KMS-11 (cell line): ENCODE data around the gene BCL7B.
"Not testable (repeated sequence)": the region's sequence is repeated elsewhere in the genome, so short reads cannot be mapped to it uniquely, and the experiment has no call there.

ENCODE experiments used
- H2AFZ ChIP-seq: fragments of 200-600 bp; sonication (generic); 2 replicates; pipeline ENCODE4 v1.6.1; 2016; ENCODE audit warnings: antibody characterized with exemption, mixed run types, low read depth
- H3K27ac ChIP-seq: fragments of 200-600 bp; sonication (generic); 2 replicates; pipeline ENCODE4 v1.6.1; 2016; ENCODE audit warnings: mild to moderate bottlenecking, mixed run types
- H3K27me3 ChIP-seq: fragments of 200-600 bp; sonication (generic); 2 replicates; pipeline ENCODE4 v1.6.1; 2017; ENCODE audit warnings: mild to moderate bottlenecking, low read depth, mixed run types, moderate library complexity; ENCODE audit not compliant: insufficient read depth
- H3K36me3 ChIP-seq: fragments of 200-600 bp; sonication (generic); 2 replicates; pipeline ENCODE4 v1.6.1; 2017; ENCODE audit warnings: mild to moderate bottlenecking, mixed run types; ENCODE audit not compliant: insufficient read depth
- H3K4me1 ChIP-seq: fragments of 200-600 bp; sonication (generic); 2 replicates; pipeline ENCODE4 v1.6.1; 2016; ENCODE audit warnings: mild to moderate bottlenecking, low read depth, mixed run types; ENCODE audit not compliant: poor library complexity, severe bottlenecking
- H3K4me2 ChIP-seq: fragments of 200-600 bp; sonication (generic); 2 replicates; pipeline ENCODE4 v1.7.0; 2016; ENCODE audit warnings: mild to moderate bottlenecking, mixed run types
- H3K4me3 ChIP-seq: fragments of 200-600 bp; sonication (generic); IDR thresholded peaks from 2 replicates; pipeline ENCODE4 v1.6.1; 2017; ENCODE audit warnings: low read depth, low read length, mixed read lengths; ENCODE audit not compliant: insufficient read depth
- H3K79me2 ChIP-seq: fragments of 200-600 bp; sonication (generic); 2 replicates; pipeline ENCODE4 v1.6.1; 2016; ENCODE audit warnings: low read depth, mixed run types; ENCODE audit not compliant: insufficient read depth
- H3K9ac ChIP-seq: fragments of 200-600 bp; sonication (generic); 2 replicates; pipeline ENCODE4 v1.6.1; 2016; ENCODE audit warnings: mild to moderate bottlenecking, mixed run types
- H4K20me1 ChIP-seq: fragments of 200-600 bp; sonication (generic); 2 replicates; pipeline ENCODE4 v1.6.1; 2016; ENCODE audit warnings: mild to moderate bottlenecking, mixed run types; ENCODE audit not compliant: insufficient read depth
- TF ChIP-seq, protein P1 (sequence below): fragments of 200-600 bp; sonication (generic); conservative IDR thresholded peaks from 2 replicates; pipeline ENCODE4 v1.6.1; 2017; ENCODE audit warnings: low read depth, mild to moderate bottlenecking, antibody characterized with exemption, low read length, moderate library complexity, mixed read lengths

BCL7B gene

GRCh38 chr7:73560109-73560835 is 2.8 kb upstream of the BCL7B start:
- Histone ChIP-seq H3K4me2 (peak overlapping the region; percentile 22), H3K4me3 (no peak overlapping the region), H2AFZ (peak overlapping the region; percentile 60), H3K79me2 (peaks cover 17% of the 10 kb centered on the region), H3K9ac (peak overlapping the region; percentile 53; the same call in 1 of the 2 replicates), H3K4me1 (peaks cover 46% of the 10 kb centered on the region), H3K27ac (peak overlapping the region; percentile 72), H3K36me3 (no peaks in the 10 kb centered on the region), H4K20me1 (no peaks in the 10 kb centered on the region), H3K27me3 (no peaks in the 10 kb centered on the region)
- TF ChIP-seq, protein P1, sequence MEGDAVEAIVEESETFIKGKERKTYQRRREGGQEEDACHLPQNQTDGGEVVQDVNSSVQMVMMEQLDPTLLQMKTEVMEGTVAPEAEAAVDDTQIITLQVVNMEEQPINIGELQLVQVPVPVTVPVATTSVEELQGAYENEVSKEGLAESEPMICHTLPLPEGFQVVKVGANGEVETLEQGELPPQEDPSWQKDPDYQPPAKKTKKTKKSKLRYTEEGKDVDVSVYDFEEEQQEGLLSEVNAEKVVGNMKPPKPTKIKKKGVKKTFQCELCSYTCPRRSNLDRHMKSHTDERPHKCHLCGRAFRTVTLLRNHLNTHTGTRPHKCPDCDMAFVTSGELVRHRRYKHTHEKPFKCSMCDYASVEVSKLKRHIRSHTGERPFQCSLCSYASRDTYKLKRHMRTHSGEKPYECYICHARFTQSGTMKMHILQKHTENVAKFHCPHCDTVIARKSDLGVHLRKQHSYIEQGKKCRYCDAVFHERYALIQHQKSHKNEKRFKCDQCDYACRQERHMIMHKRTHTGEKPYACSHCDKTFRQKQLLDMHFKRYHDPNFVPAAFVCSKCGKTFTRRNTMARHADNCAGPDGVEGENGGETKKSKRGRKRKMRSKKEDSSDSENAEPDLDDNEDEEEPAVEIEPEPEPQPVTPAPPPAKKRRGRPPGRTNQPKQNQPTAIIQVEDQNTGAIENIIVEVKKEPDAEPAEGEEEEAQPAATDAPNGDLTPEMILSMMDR: no peak

DNA sequence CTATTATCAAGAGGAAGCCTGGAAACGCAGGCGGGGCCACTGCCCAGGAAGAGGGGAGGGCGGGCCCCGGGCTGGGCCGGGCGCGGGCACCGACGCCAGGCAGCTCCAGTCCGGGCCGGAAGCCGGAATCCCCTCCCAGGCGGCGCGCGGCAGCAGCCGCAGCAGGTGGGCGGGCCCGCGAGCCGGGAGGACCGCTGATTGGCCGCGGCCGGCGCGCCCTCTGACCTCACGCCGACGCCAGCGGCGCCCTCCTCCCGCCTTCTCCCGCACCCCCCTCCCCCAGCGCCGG is 438 bp downstream of the BCL7B start:
- Histone ChIP-seq H3K4me1 (peaks cover 51% of the 10 kb centered on the region), H3K4me3 (no peak overlapping the region), H3K79me2 (peaks cover 49% of the 10 kb centered on the region), H2AFZ (peak overlapping the region; percentile 72; the same call in 1 of the 2 replicates), H4K20me1 (no peaks in the 10 kb centered on the region), H3K36me3 (peaks cover 4% of the 10 kb centered on the region; the same call in 1 of the 2 replicates), H3K27me3 (no peaks in the 10 kb centered on the region), H3K9ac (peak overlapping the region; percentile 92), H3K27ac (peak overlapping the region; percentile 94), H3K4me2 (peak overlapping the region; percentile 92)
- TF ChIP-seq, protein P1: no peak

DNA sequence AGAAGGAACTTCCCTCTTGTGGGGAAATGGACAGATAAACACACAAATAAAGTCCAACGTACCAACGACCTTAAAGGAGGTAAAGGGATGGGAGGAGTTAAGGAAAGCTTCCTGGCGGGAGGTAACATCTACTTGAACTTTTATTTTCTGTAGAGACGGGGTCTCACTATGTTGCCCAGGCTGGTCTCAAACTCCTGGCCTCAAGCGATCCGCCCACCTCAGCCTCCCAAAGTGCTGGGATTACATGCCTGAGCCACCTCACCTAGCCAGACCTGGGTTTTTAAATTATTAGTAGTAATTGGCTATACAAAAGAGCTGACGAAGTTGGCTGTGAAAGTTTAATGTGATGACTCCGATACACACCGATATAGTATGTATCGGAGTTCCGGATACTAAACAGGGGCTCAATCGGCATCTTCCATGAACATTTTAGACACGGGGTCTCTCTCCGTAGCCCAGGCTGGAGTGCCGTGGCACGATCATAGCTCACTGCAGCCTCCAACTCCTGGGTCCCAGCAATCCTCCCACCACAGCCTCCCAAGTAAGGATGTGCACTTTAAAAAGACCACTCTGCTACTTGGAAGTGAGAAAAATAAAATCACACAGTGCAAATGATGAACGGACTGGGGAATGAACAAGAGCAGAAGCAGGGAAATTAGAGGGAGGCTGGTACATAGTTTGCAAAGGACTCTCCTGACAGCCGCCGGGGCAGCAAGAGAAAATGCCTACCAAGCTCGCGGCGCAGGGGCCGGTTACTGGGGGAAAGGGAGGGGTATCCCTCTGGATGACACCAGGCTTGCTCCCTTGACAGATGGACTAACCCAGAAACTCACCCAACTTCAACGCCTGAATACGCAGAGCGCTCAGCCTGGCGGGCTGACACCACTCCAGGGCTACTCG is 1.0 kb downstream of the BCL7B start:
- H3K79me2 ChIP-seq: peaks cover 53% of the 10 kb centered on the region

DNA sequence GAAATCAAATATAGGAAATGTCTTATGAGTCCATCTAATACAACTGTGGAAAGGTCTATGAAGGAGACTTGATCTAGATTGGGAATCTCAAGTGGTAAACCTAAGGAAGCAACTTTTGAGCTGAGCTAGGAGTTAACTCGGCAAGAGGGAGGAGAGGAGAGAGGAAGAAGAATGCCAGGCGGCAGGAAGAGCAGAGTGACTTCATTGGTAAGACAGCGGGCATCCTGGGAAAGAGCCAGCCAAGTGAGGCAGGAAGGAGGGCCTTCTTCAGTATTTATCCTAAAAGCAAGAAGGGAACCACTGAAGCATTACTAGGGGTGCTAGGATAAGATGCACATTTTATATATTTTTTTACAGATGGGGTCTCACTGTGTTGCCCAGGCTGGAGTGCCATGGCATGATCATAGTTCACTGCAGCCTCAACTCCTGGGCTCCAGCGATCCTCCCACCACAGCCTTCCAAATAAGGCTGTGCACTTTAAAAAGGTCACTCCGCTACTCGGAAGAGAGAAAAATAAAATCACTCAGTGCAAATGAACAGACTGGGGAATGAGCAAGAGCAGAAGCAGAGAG is 2.0 kb downstream of the BCL7B start:
- H2AFZ ChIP-seq: no peak overlapping the region
- peaks cover 48% of the 10 kb centered on the region for H3K4me1 ChIP-seq
- no peaks in the 10 kb centered on the region for H3K27me3 ChIP-seq
- H3K4me2 ChIP-seq: peak overlapping the region; percentile 92
- peaks cover 63% of the 10 kb centered on the region for H3K79me2 ChIP-seq
- no peaks in the 10 kb centered on the region for H4K20me1 ChIP-seq
- no peak overlapping the region for H3K4me3 ChIP-seq
- H3K36me3 ChIP-seq: peaks cover 5% of the 10 kb centered on the region; the same call in 1 of the 2 replicates
- H3K27ac ChIP-seq: no peak overlapping the region
- no peak overlapping the region for H3K9ac ChIP-seq
- TF ChIP-seq, protein P1: no peak

More for the DNA sequence above, 1.0 kb downstream of the BCL7B start:
- Histone ChIP-seq H2AFZ (no peak overlapping the region), H3K4me3 (no peak overlapping the region), H4K20me1 (no peaks in the 10 kb centered on the region), H3K9ac (peak overlapping the region; percentile 26), H3K4me1 (peaks cover 51% of the 10 kb centered on the region), H3K4me2 (peak overlapping the region; percentile 92), H3K27me3 (no peaks in the 10 kb centered on the region), H3K36me3 (peaks cover 5% of the 10 kb centered on the region; the same call in 1 of the 2 replicates), H3K27ac (peak overlapping the region; percentile 94; the same call in 1 of the 2 replicates)
- TF ChIP-seq, protein P1: no peak

- not testable (repeated sequence) for H2AFZ ChIP-seq, H3K9ac ChIP-seq, H3K4me3 ChIP-seq, H4K20me1 ChIP-seq, H3K4me2 ChIP-seq, H3K27ac ChIP-seq, H3K27me3 ChIP-seq
- H3K4me1 ChIP-seq: peaks cover 60% of the 10 kb centered on the region
- peaks cover 95% of the 10 kb centered on the region for H3K79me2 ChIP-seq
- peaks cover 14% of the 10 kb centered on the region; the same call in 1 of the 2 replicates for H3K36me3 ChIP-seq
These were observed 7.4 kb downstream of the BCL7B start for GRCh38 chr7:73550093-73550492.
